Activated CD8-positive, alpha-beta memory T cell treated with anti-CD3 and anti-CD28 coated beads, Interleukin-2, amount 50 U/mL, for 1 hour (primary cell): ENCODE results near the gene ACAP1.

ENCODE experiments used
- DNase-seq: peaks from one replicate; pipeline ENCODE4 v3.0.0-alpha.2; 2020; ENCODE audit errors: extremely low read depth

ACAP1 gene

DNA sequence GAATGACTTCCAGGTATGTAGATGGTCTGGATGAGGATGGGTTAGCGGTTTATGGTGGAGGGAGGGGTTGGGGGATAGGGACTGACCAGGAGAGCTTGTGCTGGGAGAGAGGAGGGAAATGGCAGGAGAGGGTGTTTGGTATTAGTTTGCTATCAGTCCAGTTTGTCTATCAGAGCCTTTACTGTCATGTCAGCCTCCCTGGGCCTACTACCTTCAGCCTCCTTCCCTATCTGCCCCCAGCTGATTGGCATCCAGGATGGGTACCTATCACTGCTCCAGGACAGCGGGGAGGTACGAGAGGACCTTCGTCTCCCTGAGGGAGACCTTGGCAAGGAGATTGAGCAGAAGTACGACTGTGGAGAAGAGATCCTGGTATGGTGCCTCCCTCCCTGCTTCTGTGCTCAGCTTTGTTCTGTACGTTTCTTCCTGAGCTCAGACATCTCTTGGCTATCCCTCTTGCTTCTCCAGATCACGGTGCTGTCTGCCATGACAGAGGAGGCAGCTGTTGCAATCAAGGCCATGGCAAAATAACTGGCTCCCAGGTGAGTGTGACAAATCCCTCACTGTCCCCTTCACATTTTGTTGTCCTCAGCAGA is 25.1 kb upstream of the ACAP1 start:
- DNase-seq, result no peak

DNA sequence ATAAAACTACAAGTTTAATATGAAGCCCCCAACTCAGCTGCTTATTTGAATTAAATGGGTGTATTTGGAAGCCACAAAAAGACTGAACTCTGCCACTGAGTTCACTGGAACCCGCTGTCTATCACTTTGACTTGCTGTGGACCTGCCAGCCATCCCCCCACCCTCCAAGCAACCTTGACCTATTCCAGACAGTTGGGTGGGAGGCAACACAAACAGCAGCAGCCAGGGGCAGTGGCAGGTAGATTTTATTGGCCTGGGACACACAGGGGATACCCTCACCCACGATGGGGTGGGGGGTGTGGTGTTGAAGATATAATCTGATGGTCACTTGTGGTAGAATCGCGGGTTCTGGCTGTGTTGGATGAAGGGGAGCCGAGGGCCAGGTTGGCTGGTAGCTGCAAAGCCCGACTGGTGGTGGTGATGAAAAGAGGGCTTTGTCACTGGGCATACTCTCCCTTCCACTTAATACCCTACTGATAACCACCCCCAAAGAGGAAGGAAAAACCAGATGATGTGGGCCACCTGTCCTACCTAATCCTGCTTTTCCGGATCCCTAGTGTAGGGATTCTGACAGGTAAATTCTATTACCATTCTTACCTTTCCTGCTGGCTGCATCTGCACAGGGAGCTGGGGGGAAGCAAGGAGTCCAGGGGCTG is 23.8 kb upstream of the ACAP1 start:
- DNase-seq, result no peak

DNA sequence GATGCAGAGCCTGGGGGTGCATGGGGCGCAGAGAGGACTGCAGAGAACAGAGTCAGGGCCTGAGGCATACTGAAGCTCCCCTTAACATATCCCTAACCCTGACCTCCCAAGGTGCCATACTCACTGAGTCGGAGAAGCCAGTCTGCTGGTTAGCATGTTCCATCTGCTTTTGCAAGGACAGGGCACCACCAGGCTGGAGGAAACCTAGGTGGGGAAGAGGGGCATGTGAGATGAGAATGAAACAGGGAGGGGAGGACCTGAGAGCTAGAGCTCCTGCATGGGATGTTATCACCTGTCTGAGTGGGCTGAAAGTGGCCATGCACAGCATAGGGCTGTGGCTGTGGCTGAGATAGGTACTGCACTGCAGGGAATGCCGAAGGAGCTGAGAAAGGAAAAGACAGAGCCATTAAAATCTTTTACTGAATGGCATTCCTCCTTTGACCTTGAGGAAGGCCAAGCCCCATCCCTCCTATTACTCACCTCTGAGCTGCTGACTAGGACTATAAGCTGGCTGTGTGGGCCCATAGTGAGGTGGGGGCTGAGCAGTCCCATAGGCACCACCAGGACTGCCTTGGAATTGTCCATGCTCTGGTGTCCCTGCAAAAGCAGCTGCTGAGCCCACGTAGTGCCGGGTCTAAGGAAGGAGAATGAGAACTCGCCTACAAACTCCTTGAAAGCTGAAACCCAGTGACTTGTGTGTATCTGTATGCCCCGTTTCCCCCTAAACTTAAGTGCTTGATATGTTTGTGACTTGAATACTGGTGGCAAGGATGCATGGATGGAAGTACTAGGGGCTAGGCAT is 23.0 kb upstream of the ACAP1 start:
- no peak for DNase-seq

DNA sequence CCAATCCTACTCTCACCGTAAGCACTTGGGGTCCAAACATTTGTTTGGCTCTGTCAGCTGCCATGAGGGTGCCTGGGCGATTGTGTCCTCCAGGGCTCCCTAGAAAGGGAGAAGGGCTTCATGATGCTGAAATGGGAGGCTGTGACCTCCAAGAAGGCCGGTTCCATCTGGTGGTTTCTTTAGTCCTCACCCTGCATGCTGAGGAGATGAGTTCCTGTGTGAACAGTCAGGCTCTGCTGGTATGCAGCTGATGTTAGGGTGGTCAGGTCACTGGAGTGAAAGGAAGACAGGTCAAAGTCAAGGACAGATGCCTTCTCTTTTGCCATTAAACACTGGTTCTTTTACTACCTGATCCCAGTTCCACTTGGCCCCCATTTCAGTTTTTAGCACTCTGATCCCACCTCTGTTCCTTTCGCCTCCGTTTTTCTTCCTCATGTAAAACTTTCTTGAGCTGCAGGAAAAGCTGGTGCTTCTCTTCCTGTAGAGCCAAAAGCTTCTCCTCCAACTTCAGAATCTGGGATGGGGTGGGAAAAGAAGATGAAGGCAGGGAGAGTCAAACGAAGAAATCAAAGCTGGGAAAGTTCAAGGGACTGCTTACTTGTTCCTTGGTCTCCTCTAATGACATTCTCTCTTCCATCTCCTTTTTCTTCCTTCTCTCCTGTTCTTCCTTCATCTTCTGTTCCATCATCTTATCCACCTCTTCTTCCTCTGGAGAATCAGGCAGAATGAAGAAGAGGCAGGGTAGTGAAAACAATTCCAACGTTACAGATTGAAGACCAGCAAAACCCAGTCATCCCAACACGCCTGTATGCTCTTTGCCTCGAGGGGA is 22.2 kb upstream of the ACAP1 start:
- DNase-seq, result no peak

DNA sequence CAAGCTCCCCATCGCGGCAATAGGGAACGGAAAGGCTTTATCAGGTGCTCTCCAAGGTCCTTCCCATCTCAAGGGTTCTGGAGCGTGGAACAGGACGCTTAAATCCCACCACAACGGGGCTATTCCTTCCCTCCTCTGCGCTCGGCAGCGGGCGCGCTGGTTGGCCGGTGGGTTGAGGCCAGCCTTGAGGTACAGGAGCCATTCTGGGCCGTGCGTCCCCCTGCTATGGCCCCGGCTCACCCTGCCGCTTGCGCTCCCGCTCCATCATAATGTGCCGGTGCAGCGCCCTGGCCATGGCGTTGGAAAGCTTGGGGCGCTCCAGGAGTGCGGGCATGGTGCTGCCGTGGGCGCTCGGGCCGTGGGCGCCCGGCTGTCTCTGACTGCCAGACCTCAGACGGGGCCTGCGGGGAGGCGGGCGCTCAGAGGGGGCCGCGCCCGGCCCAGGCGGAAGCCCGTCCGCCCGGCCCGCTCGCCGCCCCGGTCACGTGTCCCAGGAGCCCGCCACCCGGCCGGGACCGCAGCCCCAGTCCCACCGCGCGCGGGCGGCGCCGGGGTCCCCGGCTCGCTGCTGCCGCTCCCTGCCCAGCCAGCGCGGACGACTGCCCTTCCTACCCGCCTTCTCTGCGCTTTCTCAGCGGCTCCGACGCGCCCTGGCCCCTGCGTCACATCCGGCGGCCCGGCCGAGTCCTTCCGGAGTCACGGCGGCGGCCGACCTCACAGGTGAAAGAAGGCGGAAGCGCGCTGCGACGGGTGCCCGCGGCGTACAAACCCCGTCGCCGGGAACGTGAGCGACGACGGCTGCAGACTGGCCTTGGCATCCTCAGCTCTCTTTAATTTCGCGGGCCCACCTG is 21.4 kb upstream of the ACAP1 start, which contains the start of gene GPS2:
Gene GPS2, minus strand, starts transcription at position 642 of the 851 bp plus-strand sequence. Its CDS starts 308 bp downstream, at position 334.
- DNase-seq, result peak; percentile 82

DNA sequence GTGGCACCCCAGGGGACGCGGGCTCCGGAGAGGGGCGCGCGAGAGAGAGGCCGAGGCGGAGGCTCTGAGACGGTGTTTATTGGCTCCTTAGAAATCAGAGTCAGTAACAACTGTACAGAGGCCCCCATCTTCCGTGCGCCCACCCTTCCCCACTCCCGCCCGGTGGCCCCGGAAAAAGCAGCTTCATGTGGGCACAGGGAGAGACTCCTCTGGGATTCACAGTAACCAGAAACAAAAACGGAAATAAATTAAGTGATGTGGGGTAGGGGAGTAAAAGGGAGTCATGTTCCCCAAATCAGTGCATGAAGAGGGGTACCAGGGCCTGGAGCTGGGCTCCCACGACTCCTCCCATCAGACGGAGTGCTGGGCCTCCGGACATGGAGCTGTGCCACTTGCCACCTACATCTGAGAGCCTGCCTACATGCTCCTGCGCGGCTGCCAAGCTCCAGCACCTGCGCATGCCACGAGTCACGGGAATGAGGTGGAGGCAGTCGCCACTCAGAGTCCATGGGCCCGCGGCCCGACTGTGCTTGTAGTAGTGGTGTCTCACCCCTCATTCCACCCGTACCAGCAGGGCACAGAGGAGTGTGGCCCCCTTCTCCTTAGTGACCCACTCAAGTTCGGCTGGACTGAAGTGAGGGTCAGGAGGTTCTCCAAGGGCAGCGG is 20.6 kb upstream of the ACAP1 start:
- DNase-seq, result no peak

DNA sequence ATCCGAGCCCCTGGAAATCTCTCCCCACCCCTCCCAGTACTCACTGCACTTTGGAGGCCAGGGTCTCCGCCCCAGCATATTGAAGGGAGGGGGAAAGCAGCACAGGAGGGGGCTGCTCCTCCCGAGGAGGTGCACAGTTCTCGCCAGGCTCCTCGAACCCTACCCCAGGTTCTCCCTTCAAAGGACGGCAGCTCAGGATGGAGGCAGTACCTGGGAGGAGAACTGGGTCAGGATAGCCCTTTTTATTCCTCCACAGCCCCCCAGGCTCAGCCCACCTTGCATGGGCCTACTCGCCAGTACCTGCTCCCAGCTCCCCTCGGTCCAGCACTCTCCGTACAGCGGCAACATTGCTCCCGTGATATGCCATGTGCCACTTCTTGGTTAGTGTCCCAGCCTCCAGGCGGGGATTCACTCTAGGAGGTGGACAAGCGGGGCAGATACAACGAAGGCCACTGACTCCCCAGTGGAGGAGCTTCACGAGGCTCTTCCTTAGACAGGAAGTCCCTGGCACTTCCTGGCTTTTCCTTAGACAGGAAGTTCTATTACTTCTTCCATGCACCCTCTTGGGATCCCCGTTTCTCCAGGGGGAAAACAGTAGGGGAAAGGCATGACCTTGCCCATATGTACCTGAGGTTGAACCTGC is 19.0 kb upstream of the ACAP1 start:
- DNase-seq, result no peak

DNA sequence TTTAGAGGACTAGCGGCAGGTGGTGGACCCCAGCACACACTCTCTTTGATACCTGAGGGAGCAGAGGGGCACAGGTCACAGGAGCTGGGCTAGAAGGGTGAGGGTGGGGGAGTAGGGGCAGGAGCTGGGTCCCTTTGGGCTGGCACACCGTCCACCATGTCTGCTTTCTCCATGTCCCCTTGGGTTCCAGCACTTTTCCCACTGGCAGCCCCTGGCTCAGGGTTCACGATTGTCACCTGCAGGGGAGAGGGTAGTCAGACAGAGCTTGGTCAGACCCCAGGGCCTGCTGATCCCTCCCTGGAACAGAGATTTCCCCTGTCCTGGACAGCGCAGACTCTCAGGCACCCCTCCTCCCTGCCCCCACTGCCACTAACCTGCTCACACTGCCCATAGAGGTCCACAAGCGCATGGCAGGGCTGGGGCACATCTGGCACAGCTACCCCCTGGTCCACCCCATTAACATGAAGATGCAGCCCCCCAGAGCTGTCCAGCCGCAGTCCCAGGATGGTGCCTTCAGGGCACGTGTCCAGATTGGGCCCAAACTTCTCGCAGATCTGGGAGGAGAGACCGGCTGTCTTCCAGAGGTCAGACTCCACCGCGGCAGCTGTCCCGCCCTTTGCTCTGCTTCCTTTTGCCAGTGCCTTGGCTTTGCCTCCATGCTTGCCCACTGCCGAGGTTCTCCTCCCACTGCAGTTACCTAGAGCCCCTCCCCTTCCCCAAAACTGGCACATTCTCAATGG is 18.0 kb upstream of the ACAP1 start:
- DNase-seq, result no peak

DNA sequence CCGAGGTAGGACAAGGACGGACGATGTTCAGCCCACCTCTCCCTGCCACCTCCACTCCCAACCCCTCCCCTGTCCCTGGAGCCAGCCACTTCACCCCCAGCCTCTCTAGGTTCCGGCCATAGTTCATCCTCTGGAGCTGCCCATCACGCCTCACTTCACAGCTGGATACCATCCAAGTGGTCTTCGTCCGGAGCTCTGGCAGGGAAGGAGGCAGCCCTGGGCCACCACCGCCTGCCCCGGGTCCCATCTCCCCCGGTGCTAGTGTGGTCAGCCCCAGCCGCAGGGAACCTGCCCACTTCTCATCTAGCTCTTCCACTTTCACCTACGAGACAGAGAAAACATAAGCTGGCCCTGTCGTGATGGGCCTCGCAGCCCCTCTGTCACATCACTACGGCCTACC is 14.9 kb upstream of the ACAP1 start:
- no peak for DNase-seq

DNA sequence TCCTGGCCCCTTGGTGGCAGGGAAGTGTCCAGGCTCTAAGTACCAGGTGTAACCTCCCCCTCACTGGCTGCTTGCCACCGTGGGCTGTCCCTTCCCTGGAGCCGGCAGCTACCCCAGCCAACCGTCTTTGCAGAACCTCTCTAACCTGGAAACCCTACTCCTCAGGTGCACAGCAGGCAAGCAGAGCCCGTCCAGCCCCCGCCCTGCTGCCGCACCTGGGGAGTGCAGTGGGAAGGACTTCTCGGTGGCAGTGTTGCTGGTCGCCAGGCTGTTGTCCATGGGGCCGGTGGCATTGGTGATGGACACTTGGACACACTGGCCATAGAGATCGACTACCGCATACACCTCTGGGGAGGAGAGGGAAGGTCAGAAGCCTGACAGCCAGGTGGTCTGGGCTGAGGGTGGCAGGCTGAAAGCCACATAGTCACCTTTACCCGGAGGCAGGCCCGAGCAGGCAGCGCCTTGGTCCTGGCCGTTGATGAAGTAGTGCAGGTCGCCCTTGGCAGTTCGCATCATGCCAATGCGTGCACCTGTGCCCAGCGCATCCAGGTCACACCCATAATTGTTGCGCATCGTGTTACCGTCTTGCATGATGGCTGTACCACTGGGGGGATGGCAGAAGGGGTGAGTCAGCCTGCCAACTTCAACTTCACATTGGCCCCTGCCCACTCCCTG is 13.7 kb upstream of the ACAP1 start:
- DNase-seq, result no peak

DNA sequence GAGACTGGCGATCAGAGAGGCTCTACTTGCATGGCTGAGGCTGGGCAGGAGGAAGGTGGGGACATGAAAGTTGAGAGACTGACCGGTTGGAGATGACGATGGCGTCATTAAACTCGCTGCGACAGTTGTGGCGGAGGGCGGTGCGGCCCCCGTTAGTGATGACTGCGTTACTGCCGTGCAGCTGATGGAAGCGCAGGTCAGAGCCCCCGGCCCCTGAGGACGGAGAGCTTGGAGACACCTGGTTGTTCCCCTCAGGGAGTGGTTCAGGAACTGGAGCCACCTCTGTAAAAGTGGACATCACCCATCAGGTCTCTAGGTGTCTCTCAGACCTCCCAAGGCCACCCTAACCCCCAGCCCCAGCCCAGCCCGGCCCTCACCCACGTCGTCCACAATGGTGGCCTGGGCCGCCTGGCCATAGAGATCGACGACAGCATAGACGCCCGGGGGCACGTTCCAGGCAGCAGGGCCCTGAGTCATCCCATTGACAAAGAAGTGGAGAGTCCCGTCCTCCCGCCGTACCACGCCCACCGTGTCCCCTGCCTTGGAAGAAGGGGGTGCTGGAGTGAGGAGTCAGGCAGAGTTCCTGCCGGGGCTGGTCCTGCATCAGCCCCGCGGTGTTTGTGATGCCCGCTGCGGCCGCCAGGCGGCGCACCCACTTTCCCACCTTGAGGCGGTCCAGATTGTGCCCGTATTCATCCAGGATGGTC is 12.4 kb upstream of the ACAP1 start:
- DNase-seq, result no peak

DNA sequence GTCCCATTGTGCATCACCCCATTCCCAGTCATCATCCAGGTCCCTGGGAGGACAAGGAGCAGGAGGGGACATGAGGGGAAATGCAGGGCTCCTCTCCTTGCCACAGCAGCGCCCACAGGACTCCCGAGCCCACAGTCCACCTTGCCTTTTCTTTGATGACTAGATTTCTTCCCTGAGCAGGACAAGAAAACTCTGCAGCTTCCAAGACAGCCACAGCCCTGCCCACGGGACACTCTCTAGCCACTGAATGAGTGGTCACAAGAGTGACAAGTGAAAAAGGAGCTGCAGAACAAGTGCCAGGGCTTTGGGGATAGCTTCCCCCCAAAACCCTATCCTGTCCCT is 11.9 kb upstream of the ACAP1 start:
- no peak for DNase-seq

DNA sequence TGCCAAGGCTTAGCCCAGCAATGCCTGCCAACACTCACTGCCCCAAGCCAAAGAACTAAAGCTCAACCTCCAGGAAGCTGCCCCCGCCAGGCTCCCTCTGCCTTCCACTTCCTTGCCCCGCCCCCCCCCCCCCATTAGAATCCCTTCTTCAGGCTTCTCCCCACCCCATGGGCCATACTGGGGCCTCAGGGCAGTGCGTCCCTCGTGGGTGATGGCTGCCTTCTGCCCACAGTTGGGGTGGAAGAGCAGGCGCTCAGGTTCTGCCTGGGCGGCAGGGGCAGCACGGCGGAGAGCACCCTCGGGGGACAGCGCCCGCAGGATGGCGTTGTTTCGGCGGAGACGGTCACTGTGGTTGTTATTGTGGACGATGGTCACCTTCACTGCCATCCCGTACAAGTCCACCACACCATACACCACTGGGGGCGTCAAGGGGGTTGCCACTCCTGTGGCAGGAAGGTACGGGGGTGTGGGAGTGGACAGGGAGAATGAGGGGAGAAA is 11.2 kb upstream of the ACAP1 start:
- DNase-seq, result no peak

DNA sequence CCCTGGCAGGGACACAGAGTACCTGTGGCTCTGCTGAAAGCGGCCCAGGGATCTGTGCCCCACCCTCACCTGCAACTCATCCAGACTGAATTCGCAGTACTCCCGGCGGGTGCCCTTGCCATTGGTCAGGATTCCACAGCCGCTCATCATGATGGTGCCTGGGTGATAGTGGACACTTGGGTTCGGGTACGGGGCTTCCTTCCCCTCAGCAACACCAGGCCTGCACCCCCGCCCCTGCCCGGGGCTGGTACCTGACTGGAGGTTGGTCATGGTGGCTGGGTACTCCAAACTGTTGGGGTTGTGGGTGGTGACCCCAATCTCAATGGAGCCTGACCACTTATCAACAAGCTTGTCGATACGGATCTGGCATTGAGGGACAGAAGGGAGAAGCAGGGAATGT is 10.1 kb upstream of the ACAP1 start:
- no peak for DNase-seq

DNA sequence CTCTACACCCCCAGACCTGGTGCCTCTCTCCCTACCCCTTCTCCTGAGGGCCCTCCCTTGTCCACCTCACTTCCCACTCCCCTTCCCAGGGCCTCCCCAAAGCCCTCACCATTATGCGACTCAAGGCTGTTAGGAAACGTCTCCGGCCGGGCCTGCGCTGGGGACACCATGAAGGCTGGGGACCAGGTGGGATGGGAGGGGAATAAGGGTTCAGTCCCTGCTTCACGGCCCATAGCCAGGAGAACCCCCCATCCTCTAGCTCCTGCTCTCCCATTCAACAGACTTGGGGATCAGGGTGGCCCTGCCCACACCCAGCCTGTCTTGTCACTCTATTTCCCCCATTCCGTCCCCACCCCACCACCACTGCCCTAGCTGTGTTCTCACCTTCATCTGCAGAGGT is 9.3 kb upstream of the ACAP1 start:
- no peak for DNase-seq

DNA sequence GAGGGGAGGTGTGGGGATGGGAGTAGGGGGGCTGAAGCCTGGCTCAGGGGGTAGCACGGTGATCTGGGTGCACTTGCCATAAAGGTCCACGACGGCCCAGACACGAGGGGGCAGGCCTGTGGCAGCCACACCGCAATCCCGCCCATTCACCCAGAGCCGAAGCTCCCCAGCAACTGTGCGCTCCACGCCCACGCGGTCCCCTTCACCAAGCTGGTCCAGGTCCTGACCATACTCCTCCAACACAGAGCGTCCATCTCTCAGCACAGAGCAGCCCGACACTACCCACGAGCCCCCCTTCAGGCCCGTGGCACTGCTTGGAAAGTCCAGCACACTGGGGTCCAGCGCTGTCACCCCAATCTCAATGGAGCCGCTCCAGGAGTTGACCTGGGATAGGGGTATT is 8.8 kb upstream of the ACAP1 start:
- no peak for DNase-seq

DNA sequence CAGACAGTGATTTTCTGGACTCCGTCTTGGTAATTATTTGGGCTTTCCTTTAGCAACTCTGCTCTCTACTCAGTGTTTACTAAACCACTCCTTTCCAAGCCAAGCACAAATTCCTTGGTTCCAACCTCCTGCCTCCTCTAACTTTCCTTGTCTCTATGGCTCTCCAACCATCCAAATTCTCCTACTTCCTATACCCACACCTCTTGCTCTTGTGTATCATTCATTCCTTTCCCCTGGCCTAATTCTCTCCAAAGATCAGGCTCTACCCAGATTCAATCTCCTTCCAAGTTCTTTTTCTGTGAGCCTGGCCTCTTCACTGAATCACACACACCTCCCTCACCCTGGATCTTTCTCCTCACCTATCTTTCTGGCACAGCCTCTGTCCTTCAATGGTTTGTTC is 8.3 kb upstream of the ACAP1 start:
- DNase-seq, result no peak

DNA sequence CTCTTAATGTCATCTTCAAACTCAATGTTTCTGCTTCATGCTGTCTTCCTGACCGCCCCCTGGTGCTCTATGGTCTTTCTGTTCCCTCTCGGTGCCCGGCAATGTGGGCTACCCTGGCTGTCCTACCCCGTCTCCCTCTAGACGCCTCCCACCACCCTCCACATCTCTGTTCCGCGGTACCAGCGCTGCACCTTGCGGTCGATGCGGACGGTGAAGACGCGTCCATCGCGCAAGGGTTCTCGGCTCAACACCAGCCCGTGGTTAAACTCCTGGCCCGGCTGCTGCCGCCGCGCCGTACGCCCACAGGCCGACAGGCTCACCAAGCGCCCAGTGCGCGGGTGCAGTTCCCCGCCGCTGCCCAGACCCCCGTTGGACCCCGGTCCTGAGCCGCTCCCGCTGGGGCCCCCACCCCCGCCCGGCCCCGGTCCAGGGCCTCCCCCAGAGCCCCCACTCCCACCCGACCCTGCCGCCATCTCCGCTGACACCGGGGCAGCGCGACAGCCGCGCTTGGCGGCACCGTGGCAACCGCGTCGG is 7.4 kb upstream of the ACAP1 start, which contains the start of gene NEURL4:
Gene NEURL4, minus strand, starts transcription at position 496 of the 534 bp plus-strand sequence. Its CDS starts 23 bp downstream, at position 473.
- no peak for DNase-seq
